NOMO-1 treated with DMSO at 0.1 percent for 48 hours (cell line): ENCODE measurements around the gene PRRX1.

Source experiments
- DNase-seq: peaks from one replicate; lab custom pipeline; 2025; ENCODE audit not compliant: unreplicated experiment; lab: John Stamatoyannopoulos, UW

Gene PRRX1

GRCh38 chr1:170691258-170691657, 27.3 kb downstream of the PRRX1 start:
- DNase-seq, result no peak

DNA sequence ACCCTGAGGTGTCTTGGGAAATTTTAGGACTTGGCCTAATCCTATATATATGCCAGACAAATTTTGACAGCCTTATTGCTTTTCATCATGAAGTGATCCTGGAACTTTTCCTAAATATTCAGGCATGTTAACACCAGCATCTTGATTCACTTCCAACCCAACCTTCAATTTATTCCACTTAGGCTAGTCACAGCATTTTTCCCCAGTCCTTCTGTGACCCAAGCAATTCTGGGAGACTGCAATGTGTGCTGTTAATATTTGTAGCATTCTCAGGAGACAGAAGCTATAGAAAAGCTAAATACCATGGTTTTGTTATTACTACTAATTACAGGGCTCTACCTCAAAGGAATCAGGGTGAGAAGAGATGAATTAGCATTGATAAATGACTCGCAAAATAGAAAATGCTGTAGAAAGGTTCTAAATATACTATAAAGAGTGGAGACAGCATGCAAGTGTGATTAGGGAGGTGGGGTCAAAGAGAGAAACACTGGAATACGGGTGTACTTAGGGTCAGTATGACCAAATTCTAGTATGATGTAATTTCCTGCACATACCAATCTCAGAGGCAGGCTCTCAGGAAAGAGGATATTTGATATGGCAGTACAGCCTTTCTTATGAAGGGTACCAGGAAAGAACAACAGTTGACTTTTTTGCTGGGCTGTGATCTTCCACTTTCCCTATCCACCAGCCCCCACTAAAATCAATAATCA, 29.1 kb downstream of the PRRX1 start:
- peak; percentile 3 for DNase-seq

DNA sequence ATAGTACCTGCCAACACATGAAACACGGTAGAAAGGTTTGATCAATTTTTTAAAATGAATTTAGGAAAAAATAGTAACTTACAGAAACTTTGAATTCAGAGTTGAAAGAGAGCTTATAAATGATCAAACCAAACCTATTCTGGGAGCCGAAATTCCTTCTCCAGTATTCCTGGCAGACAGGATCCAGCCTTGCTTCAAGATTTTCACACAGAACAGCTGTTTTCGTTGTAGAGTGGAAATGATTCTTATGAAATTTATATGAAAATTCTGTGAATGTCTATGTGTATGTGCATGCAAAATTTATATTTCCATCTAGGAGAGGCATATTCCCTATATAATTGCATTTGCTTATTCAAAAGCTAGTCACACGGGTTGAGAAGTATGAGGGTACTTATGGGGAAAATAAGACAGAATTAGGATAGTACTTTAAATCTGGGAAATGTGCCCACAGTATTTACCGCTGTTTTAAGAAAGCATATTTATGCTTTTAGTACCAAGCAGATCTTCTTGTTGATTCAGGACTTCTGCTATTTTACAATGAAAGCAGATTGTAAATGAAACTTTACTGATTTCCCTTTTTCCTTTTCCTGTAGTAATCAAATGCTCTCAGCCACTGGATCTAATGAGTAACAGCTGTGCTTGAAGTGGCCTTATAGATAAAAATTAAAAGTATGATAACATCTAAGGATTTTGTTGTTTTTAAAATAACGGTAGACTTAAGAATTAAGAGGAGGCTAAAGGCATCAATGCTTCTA, 30.4 kb downstream of the PRRX1 start:
- no peak for DNase-seq

DNA sequence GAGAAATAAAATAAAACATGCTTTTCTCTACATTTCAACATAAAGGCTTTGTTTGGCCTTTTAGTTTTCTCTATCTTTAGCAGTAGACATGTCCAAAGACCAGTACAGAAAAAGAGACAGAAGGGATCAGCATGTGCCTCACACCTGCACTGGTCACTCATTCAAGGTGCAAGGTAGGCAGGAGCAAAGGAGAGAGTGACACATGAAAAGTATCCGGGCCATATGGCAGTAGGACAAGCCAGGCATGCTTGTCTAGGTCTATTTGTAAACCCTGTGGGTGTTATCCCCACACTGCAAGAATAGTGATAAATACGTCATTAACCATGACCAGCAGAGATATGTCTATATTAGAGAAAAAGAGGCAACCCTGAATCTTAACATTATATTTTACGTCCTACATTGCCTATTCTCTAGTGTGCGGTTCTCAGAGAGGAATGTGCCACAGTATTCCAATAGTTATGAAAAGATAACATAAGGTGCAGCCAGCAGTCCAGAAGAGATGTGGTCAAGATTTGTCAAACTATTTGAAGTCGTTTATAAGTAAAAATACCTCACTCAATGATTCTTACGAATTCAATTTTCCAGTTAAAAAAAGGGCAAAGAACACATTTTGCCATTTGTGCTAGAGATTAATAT, 32.1 kb downstream of the PRRX1 start:
- no peak for DNase-seq

DNA sequence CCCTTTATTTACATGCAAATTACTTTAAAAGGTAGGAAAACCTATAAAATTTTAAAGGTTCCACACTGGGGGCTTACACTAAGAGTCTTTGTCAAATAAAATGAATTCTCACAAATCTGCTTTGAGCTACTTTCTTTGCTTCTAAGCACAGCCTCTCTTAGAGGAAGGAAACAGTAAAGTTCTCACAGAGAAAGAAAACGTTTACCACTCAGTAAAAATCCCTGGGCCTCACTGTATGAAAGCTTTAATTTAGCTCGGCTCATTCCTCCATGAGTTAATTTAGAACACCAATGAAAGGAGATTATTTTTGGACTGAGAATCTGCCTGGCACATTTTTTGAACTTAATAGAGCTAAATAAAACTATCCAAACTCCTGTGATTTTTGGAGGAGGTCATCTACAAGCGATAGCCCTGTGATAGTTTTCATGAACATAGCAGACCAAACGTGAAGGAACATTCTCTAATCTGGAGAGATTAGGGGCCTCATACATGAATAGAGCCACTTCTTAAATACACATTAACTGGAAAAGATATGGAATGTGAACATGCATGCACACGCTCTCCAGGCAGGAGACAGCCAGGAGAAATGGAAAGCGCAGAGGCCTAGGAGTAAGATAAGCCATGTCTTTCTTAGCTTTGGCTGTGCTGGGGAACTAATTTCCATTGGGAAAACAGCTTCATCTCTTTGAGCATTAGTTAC, 32.8 kb downstream of the PRRX1 start:
- DNase-seq, result no peak

GRCh38 chr1:170697316-170697715, 33.4 kb downstream of the PRRX1 start:
- DNase-seq, result no peak

- DNase-seq, result no peak
Measured at GRCh38 chr1:170698301-170699275, 34.7 kb downstream of the PRRX1 start.

DNA sequence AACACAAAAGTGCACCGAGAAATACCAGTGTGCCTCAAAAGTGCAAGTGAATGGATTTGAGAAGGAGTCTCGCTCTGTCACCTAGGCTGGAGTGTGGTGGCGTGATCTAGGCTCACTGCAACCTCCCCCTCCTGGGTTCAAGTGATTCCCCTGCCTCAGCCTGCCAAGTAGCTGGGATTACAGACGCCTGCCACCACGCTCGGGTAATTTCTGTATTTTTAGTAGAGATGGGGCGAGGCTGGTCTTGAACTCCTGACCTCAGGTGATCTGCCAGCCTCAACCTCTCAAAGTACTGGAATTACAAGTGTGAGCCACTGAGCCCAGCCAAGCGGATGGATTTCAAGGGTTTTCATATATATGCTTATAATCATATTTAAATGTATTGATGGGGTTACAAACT, 35.8 kb downstream of the PRRX1 start:
- DNase-seq, result no peak

DNA sequence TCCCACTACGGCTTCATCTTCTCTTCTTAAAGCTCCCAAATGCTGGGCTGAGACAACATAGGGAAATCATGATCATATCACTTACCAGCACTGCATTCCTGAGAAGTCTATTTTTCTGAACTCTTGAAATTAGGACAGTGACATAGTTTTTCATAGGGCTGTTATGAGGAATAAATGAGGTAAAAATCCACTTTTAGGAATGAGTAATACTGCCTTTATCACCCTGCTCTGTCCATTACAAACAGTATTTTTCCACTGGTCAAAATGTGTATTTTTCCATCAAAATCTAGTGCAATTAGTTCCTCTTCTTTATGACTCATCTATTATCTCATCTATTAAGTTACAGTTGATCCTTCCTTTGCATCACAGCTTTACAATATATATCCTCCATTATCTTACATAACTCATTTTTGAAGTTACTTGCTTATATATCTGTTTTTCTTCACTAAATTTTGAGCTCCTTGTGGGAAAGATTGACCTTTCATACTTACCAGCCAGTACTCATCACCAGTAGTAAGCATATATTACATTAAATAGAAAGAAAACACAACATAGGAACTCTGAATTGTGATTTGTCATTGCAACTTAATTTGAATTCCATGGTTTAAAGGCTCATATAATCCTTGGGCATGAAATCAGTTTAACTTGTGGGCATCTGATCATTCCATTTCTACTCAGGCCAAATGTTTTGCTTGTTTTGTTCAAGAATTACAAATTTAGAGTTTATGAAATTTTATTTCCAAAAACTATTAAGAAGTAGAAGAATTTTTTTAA, 37.1 kb downstream of the PRRX1 start:
- DNase-seq, result no peak

DNA sequence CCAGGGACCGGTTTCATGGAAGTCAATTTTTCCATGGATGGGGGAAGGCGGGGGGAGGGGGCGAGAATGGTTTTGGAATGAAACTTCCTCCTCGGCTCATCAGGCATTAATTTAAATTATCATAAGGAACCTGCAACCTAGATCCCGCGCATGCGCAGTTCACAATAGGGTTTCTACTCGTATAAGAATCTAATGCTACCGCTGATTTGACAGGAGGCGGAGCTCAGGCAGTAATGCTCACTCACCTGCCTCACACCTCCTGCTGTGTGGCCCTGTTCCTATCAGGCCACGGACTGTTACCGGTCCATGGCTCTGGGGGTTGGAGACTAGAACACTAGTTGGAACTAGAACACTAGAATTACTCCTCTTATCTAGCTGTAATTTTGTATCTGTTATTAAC, 38.0 kb downstream of the PRRX1 start:
- DNase-seq, result no peak

DNA sequence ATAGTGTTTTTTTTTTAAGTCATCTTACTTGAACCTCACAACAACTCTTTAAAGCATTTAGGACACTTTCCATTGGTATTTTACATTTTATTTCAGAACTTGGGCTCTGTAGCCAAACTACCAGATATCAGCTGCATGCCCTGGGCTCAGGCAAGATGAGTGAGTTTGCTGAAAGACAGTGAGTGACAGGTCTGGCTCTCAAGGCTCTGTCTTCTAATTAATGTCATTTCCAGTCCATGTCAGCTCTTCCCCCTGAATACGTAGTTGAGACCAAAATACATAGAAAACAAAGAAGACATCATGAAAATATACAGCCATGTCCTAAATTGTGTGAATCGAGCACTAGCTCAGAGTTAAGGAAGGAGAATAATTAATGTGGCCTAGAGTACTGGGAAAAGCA, 39.7 kb downstream of the PRRX1 start:
- no peak for DNase-seq

GRCh38 chr1:170704256-170704655, 40.3 kb downstream of the PRRX1 start:
- DNase-seq, result no peak

DNA sequence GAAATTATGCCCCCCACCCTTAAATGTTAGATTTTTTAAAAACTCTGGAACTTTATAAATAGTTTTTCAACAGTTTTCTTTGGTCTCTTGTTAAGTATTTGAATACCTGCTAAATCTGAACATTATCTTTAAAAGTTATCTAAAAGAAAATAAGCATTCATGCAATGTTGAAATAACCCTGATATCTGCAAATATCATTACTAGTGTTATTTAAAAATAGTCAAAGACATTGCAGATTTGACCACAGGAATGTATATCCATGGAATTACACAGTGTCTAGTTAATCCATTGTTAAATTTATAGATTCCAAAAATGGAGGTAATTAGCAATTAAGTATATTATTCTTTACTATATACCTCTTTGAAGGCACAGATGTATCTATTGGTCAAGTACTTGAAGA, 42.0 kb downstream of the PRRX1 start:
- no peak for DNase-seq

- DNase-seq, result no peak
Measured at GRCh38 chr1:170707117-170707516, 43.2 kb downstream of the PRRX1 start.

- DNase-seq, result no peak
Measured at GRCh38 chr1:170707959-170708655, 44.2 kb downstream of the PRRX1 start.

DNA sequence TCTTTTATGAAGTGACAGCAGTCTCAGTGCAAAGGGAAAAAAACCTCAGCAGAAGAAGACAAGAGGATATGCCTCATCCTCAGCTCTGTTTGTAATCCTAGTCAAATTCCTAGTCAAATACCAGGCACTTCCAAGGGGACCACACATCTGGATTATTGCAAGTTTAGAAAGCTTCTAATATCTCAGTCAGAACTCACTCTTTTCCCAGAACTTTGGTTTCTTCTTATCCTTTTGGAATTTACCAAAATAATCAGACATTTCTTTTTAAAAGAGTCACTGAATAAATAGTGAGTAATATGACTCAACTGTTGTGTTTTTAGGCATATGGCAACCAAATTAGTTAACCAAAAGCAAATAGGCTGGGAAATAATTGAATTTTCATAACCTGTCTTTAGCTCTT, 47.8 kb downstream of the PRRX1 start:
- no peak for DNase-seq

DNA sequence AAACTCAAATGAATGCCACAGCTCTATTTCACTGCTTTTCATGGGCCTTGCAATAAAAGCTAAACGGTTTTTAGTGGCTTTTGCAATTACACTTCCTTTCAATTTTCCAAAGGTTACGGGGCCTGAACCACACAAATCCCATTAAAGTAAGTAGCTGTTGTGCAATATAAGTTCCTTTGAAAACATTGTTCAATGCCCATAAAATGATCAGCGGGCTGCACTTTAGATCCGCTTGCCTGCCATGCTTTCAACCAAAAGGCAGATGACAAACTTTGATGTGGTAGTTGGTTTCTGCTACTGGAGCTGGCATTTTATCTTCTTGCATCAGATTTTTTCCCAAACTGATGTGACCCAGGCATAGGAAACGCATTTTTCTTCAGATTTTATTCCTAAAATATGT, 50.2 kb downstream of the PRRX1 start:
- peak; percentile 17 for DNase-seq

GRCh38 chr1:170714938-170715337, 51.0 kb downstream of the PRRX1 start:
- no peak for DNase-seq

DNA sequence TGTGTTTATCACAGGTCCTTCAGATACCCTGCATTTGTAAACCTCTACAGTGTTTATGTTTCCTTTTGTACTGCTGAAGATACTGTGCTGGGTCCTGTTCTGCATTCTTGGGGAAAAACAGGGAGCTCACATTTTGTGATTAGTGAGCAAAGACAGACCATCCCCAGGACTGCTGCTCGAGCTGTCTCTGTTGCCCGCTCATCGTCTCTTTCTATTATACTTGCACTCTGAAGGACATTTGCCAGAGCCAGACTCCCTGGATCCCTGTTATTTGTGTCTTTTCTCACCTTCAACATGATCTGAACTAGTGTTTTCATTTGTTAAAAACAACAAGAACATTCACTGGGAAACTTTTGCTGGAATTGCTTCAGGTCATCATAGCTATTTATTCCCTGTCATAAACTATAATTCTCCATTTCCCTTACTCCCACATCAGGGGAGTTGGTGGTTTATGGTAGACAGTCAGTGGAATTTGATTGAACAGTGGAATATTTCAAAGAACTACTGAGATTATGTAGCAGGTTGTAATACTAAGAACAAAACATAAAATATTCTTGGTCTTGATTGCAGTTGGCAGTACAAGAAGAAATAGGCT, 53.0 kb downstream of the PRRX1 start:
- DNase-seq, result no peak
